SU-DHL-6 (cell line): Measurements from ENCODE around the gene NFIB.

ENCODE experiments used
- H2AFZ ChIP-seq: fragments of 200-600 bp; sonication (generic); 2 replicates; pipeline ENCODE4 v1.6.1; 2014; ENCODE audit warnings: low read depth, mild to moderate bottlenecking, moderate library complexity, mixed read lengths, antibody characterized with exemption, low read length; ENCODE audit not compliant: severe bottlenecking
- H3F3A ChIP-seq: fragments of 200-600 bp; shearing (Covaris generic); 2 replicates; pipeline ENCODE4 v1.6.0; 2016; ENCODE audit warnings: antibody characterized with exemption, mild to moderate bottlenecking; ENCODE audit not compliant: insufficient read depth
- H3K27ac ChIP-seq: fragments of 200-600 bp; sonication (generic); 2 replicates; pipeline ENCODE4 v1.5.1; 2016; ENCODE audit warnings: low read depth, mild to moderate bottlenecking, low read length, moderate library complexity, mixed read lengths
- H3K27me3 ChIP-seq: fragments of 200-600 bp; sonication (generic), shearing (Covaris generic); 2 replicates; pipeline ENCODE4 v1.6.0; 2014; ENCODE audit warnings: mild to moderate bottlenecking, low read length
- H3K36me3 ChIP-seq: fragments of 200-600 bp; sonication (generic); 2 replicates; pipeline ENCODE4 v1.6.1; 2014; ENCODE audit warnings: mild to moderate bottlenecking, low read length, mixed read lengths
- H3K4me2 ChIP-seq: fragments of 300-600, 200-600 bp; shearing (Covaris generic), sonication (generic); 2 replicates; pipeline ENCODE4 v1.6.0; 2014; ENCODE audit warnings: low read length, low read depth, mild to moderate bottlenecking; ENCODE audit not compliant: poor library complexity, severe bottlenecking
- H3K4me3 ChIP-seq: fragments of 200-600 bp; sonication (generic); 2 replicates; pipeline ENCODE4 v1.5.1; 2014; ENCODE audit warnings: antibody characterized with exemption, low read length, mild to moderate bottlenecking, mixed read lengths; ENCODE audit not compliant: insufficient read depth, poor library complexity, severe bottlenecking
- H3K79me2 ChIP-seq: fragments of 200-600 bp; sonication (generic); 2 replicates; pipeline ENCODE4 v1.6.1; 2014; ENCODE audit warnings: mild to moderate bottlenecking, low read length, moderate library complexity; ENCODE audit not compliant: insufficient read depth
- H3K9ac ChIP-seq: fragments of 200-600 bp; sonication (generic); 2 replicates; pipeline ENCODE4 v1.7.0; 2014; ENCODE audit warnings: mild to moderate bottlenecking, low read length
- H3K9me2 ChIP-seq: fragments of 200-600 bp; sonication (generic); replicated peaks from 2 replicates; pipeline ENCODE4 v1.6.1; 2014; ENCODE audit warnings: low read length; ENCODE audit not compliant: insufficient read depth
- H3K9me3 ChIP-seq: fragments of 200-600 bp; sonication (generic); 2 replicates; pipeline ENCODE4 v1.6.1; 2014; ENCODE audit warnings: low read length, mixed read lengths; ENCODE audit not compliant: insufficient read depth
- H4K20me1 ChIP-seq: fragments of 200-600 bp; sonication (generic); 2 replicates; pipeline ENCODE4 v1.6.1; 2014; ENCODE audit warnings: low read depth, mild to moderate bottlenecking, antibody characterized with exemption, low read length, moderate library complexity, mixed read lengths
- CTCF ChIP-seq: fragments of 200-600 bp; sonication (generic); IDR thresholded peaks from one replicate; pipeline ENCODE4 v1.5.1; 2017; ENCODE audit warnings: antibody characterized with exemption, mild to moderate bottlenecking, low read length, moderate library complexity; ENCODE audit not compliant: insufficient read depth, poor library complexity, severe bottlenecking
- EZH2phosphoT487 ChIP-seq: fragments of 200-600 bp; sonication (generic), shearing (Covaris generic); conservative IDR thresholded peaks from 2 replicates; pipeline ENCODE4 v1.6.1; 2018; ENCODE audit warnings: mild to moderate bottlenecking, antibody characterized with exemption, low read length, moderate library complexity, mixed read lengths

Gene NFIB

GRCh38 chr9:14312719-14313377 lies 1.1 kb downstream of the NFIB start:
- no peak overlapping the region for H2AFZ ChIP-seq
- H3F3A ChIP-seq, result no peaks in the 10 kb centered on the region
- no peaks in the 10 kb centered on the region for H3K27me3 ChIP-seq
- TF ChIP-seq CTCF (no peak), EZH2phosphoT487 (no peak)
- no peak overlapping the region for H3K4me3 ChIP-seq
- no peak overlapping the region for H3K9ac ChIP-seq
- H3K9me3 ChIP-seq, result no peaks in the 10 kb centered on the region
- H3K4me2 ChIP-seq, result no peak overlapping the region
- no peak overlapping the region for H3K27ac ChIP-seq
- H3K79me2 ChIP-seq, result no peaks in the 10 kb centered on the region
- no peaks in the 10 kb centered on the region for H3K9me2 ChIP-seq
- H4K20me1 ChIP-seq, result no peaks in the 10 kb centered on the region
- H3K36me3 ChIP-seq, result no peaks in the 10 kb centered on the region

- H2AFZ ChIP-seq, result no peak overlapping the region
- TF ChIP-seq EZH2phosphoT487, result no peak
- TF ChIP-seq CTCF, result no peak
- H3K79me2 ChIP-seq, result no peaks in the 10 kb centered on the region
- no peaks in the 10 kb centered on the region for H3F3A ChIP-seq
- H3K4me3 ChIP-seq, result no peak overlapping the region
- H3K9me3 ChIP-seq, result no peaks in the 10 kb centered on the region
- H3K4me2 ChIP-seq, result no peak overlapping the region
- H3K36me3 ChIP-seq, result no peaks in the 10 kb centered on the region
- no peaks in the 10 kb centered on the region for H3K9me2 ChIP-seq
- H3K27ac ChIP-seq, result no peak overlapping the region
- no peaks in the 10 kb centered on the region for H4K20me1 ChIP-seq
- H3K9ac ChIP-seq, result no peak overlapping the region
- no peaks in the 10 kb centered on the region for H3K27me3 ChIP-seq
These were observed 1.8 kb downstream of the NFIB start for GRCh38 chr9:14311956-14312685.

- no peak overlapping the region for H2AFZ ChIP-seq
- H3K36me3 ChIP-seq, result no peaks in the 10 kb centered on the region
- no peak overlapping the region for H3K27ac ChIP-seq
- H3K4me3 ChIP-seq, result no peak overlapping the region
- no peaks in the 10 kb centered on the region for H3K9me2 ChIP-seq
- H3K27me3 ChIP-seq, result no peaks in the 10 kb centered on the region
- H3F3A ChIP-seq, result no peaks in the 10 kb centered on the region
- no peaks in the 10 kb centered on the region for H4K20me1 ChIP-seq
- TF ChIP-seq EZH2phosphoT487 (no peak), CTCF (no peak)
- H3K4me2 ChIP-seq, result no peak overlapping the region
- no peak overlapping the region for H3K9ac ChIP-seq
- no peaks in the 10 kb centered on the region for H3K79me2 ChIP-seq
- H3K9me3 ChIP-seq, result no peaks in the 10 kb centered on the region
These were observed 2.6 kb downstream of the NFIB start for GRCh38 chr9:14311171-14311949.
